H1 (cell line): Measurements from ENCODE around the gene GRK5. TPM values are rescaled to one million over a fixed set of nuclear protein-coding genes. Genes with fewer than 3 reads are reported as not detected.

Experiments
- CTBP2 ChIP-seq: IDR thresholded peaks from 2 replicates; pipeline ENCODE4 v1.7.0; 2011; ENCODE audit warnings: borderline replicate concordance, mild to moderate bottlenecking, moderate library complexity, mixed read lengths, low read length; ENCODE audit not compliant: insufficient read depth, insufficient read length
- E2F6 ChIP-seq: IDR thresholded peaks from 2 replicates; pipeline ENCODE4 v1.6.1; 2012; ENCODE audit warnings: inconsistent platforms
- NANOG ChIP-seq: IDR thresholded peaks from 2 replicates; pipeline ENCODE4 v1.6.1; 2011; ENCODE audit warnings: low read length, low read depth, mild to moderate bottlenecking, inconsistent platforms; ENCODE audit not compliant: insufficient read depth, poor library complexity, severe bottlenecking
- polyA plus RNA-seq, 7 experiments: library from polyadenylated mRNA; depleted of rRNA in 3 of 7; stranded (reverse) in 5 of 7; unstranded in 2 of 7; fragments of >200 nt in 5 of 7; fragments of 200-250 nt in 2 of 7; gene quantifications; 1 replicate in 5 of 7; 2 replicates in 1 of 7; 4 replicates in 1 of 7; pipeline versions ENCODE4 v1.2.1 to v1.2.3, GENCODE V29; 2011 to 2013; ENCODE audit warnings: missing spikeins in 2 of 7, mixed read lengths in 2 of 7
- total RNA-seq: library from RNA; stranded (reverse); fragmentation: NEBNext Ultra II Directional; extraction: Animal tissue kit (Norgen Biotek cat#: 25700); gene quantifications from 2 replicates; pipeline ENCODE4 v1.2.1, GENCODE V29; 2021

GRK5 gene
- total and polyA plus RNA-seq, 2 of the 8 experiments (the other 6 are each of a cell fraction or from before 2014, with no cell fraction given), result 0.54 to 2.5 TPM

- TF ChIP-seq NANOG (no peak), CTBP2 (no peak), E2F6 (no peak)
Measured at GRCh38 chr10:119451300-119451896, 244.0 kb downstream of the GRK5 start (continued).
